ENCODE data around the gene LRRFIP1.

The LRRFIP1 gene

DNA sequence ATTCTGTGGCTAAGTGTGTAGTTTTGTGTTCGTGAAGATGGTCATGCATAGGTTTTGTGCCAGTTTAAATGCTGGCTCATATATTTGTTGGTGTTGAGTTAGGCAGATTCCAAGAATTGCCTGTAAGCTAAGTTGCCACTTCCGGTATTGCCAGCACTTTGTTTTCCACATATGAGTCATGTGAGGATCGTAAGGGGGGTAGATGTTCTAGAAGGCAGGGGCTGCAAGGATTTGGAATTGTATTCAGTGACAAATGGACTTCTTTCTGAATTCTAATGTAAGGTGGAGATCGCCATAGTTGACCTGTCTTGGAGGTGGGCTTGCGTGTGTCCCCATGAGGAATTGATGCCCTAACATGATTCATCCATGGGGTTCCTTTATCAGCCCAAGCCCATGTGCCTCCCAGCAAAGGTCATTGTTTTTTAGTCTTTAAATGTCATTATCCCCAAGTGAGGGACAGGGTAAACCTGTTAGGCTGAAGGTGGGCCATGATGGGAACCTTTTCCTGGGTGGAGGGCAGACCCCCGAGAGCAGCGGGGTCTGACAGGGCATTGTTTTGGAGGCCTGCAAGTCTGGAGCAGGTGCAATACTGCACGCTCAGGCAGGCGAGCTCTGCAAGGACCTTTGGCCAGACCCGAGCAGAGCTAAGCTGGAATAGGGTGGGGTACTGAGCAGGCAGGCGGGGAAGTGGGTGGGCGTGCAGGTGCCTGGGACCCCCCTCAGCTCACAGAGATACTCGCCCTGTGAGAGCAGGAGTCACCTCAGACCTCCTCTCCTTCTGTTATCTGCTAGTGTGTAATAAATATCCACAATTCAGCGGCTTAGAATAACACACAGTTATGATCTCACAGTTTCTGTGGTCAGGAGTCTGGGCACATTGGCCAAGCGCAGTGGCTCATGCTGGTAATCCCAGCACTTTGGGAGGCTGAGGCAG lies 77.4 kb downstream of the LRRFIP1 start:
- peak; percentile 70 for DNase-seq

DNA sequence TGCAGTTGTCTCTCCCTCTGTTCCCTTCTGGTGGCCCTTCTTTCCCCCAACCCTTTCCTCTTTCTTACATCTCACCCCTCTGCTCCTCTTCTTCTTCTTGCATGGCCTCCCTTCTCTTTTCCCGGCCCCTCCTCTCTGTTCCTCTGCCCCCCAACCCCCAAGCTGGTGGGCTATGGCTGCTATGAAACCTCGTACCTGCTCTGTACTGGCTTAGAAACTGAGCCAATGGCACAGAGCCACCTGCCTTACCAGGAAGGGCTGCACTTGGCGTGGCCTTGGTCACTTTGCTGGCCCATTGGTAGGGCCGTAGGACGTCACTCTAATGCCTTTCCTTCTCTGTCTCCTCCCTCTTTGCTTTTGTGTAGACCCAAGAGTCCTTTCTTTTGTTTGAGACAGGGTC lies 78.9 kb downstream of the LRRFIP1 start:
- DNase-seq, result no peak

DNA sequence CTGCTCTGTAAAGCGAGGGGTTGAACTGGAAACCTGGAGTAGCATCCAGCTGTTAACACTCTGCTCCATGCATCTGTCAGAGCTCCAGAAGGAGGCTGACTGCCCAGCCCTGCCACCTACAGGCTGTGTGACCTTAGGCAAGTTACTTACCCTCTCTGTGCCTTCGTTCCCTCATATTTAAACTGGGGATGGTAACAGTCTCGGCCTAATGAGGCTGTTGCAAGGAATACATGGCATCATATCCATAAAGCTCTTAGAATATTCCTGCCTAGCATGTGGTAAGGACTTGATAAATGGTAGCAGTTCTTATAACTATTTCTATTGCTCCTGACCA lies 80.6 kb downstream of the LRRFIP1 start:
- DNase-seq, result no peak

DNA sequence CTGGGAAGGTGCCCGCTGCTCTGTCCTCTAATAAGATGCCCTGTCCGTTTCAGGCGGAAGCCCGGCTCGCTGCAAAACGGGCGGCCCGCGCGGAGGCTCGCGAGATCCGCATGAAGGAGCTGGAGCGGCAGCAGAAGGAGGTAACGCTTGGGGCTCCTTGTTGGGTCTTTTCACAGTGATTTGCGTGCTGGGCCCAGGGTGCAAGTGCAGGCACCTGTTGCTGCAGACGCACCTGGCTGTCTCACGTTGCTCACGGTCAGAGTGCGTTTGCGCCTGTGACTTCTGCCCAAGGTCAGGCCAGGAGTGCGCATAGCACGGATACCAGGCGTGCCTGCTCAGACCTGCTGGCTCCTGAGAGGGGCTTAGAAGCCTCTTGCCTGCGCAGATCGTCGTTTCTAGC lies 81.1 kb downstream of the LRRFIP1 start:
- no peak for DNase-seq

DNA sequence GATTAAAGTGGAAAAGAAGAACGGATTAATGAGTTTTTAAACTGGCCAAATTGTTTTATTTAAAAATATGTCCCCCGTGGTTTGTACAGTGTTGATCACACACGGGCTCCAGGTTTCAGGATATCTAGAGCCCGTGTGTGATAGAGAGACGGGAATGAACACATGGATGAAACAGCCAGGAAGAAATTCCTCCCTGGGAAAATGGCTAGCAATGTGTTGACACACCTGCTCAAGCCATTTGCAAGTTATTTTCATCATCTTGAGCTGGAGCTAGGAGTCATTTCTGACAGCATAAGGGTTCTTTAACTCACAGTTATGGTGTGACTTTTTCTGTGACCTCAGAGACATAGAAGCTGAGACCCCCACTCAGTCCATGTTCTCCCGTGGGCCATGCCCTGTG lies 81.6 kb downstream of the LRRFIP1 start:
- no peak for DNase-seq

DNA sequence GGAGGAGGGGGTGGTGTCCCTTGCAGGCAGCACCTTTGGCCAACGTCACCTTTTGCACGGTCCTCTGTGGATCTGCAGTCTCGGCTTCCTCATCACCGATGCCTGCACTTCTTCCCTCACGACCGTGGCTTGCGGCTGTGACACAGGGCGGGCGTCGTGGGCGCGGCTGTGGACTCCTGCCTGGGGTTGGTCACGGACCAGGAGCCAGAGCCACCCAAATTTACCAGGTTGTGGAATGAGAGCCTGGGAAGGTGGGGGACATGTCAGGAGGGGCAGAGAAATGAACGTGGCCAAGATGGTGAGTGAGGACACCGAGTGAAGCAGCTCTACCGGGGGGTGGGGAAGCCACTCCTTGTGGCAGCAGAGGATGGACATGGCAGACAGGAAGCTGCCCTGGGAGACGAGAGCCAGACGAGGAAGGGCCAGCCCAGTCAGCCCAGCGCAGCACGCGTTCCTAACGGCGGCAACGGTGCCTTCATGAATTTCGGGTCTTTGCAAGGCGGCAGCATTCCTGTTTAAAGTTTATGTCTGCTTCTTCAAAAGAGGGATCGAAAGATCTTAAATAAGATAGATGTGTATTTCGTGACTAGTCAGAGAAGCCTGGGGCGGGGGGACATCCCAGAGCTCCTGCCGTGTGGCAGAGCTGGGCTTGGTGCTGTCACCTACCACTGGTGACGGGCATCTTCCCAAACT lies 84.2 kb downstream of the LRRFIP1 start:
- DNase-seq, result no peak

DNA sequence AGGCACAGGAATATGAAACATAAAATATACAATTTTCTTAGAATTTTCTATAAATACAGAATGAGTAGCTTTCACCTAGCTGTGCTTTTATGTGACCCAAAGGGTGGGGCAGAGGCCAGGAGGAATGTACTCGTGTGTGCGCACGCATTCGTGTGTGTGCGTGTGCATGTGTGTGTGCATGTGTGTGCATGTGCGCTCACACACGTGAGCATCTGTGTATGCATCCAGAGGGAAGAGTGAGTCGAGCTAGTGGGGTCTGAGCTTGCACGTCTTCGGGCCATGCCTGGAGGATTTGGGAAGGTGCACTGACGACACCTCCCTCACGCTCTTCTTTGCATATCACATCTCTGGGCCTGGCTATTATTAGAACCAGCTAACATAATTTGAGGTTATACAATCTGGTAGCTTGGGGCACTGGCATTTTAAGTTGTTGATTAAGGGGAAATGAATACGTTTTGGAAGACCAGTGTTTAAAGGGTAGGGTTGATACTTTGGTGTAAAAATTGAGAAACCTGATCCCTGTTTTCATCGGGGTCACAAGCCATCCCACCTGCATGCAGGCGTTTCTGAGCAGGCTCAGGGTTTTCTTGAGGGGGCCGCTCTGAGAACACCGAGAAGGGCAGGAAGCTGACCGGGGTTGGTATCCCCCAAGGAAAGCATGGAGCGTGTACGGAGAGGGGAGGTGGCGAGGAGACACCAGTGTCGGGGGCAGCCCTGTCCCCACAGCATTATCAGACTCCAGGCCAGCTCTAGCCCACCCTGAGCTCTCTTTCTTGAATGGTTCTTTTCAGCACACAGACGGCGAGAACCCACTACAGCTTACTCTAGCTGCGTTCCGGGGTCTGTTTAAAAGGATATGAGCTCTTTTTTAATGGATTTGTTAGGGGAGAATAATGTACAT lies 85.3 kb downstream of the LRRFIP1 start:
- DNase-seq, result no peak

DNA sequence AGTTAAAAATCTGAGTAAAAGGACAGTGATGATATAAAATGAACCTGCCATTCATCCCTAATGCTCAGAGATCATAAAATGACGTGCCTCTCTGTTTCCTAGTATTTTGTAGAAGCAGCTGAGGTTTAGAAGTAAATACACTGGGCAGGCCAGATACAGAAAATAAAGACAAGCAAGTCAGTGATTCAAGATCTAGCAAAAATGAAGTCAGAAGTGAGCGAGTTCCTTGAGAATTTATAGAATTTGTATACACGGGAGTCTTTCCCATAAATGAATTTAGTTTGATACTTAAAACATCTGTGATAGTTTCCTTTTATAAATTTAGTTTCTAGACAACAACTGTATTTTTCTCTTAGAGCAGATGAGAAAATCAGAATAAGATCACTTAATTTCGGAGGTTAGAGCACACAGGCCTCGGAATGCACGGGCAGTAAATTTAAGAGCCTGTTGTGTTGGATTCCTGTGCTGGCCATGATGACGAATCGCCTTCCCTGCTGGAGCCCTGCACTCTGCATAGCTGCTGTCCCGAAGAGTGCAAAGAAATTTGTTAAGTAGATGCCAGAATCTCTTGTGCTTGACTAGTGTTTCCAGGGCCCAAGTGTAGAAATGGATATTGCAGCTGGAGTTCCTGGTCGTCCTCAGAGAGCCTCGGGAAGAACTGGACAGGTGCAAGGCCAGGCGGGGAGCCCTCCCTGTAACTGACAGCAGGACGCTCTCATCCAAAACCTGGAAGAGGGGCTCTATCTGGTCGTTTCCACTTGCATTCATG lies 87.5 kb downstream of the LRRFIP1 start:
- DNase-seq, result peak; percentile 66

DNA sequence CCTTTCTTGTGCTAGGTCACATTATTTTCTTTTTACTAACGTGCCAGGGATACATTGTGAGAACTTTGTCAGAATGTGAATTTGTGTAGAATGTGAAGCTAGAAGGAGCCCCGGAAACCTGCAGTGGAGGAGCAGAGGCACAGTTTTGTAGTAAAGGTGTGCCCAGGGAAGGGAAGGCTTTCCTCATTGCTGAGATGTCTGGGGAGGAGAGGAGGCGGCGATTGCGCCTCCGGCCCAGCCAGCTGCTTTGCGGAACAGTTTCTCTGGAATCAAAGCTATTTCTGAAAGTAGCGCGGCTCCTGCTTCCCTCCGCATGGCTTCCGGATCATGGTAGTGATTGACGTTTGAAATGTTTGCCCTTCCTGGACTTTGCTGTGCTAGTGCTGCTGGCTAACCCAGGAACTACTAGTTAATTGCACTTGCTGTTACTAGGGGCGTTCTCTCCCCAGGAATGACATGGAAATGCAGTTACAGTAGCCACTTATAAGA lies 88.1 kb downstream of the LRRFIP1 start:
- no peak for DNase-seq

DNA sequence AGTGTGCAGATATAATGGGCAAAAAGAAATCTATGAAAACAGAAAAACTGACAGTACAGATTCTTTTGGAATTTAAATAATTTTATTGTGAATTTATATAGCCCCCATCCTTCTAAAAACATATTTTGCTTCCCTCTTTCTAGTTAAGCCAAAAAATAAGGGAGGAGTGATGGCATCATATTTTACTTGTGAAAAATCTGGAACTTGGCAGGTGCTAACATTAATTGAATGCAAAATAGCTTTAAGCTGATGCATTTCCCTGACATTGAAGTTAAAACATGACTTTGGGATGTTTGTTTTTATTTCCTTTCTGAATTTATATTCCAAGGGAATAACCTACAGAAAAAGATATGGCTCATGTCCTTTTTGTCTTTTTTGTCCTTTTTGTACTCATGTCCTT lies 88.6 kb downstream of the LRRFIP1 start:
- DNase-seq, result no peak

DNA sequence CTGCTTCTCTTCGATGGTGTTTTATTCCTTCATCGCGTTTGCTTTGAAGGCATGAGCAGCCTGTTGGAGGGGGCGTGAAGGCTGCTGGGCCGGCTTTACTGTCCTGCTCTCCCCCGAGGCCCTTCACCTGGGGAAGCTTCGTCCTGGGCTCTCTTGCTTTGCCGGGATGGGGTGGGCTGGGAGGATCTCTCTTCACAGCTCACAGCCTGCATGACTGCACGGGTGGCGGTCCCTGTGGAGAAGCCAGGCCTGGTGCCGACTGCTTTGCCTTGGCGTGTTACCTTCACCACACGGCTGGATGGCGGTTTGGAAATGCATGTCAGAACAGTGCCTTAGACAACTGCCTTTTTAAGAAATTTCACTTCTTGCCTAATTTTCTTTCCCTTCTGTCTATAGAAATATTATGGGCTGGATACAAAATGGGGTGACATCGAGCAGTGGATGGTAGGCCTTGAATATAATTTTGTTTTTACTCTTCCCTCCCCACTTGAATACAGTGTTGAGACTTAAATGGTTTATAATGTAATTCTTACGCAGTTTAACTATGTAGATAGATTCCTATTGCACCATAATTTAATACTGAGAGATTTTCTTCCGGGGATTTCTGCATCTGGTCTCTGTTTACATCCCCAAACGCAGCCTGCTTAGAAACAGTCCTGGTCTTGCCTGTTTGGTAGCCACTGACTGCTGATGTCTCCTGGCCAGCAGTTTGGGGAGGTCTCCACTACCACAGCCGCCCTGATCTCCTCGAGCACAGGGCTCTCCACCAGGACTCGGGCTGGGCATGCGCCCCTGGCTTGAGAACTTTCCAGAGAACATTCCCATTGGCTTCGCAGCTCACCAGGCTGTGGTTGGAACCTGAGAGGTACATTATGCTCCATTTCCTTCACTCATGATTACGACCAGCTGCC lies 90.2 kb downstream of the LRRFIP1 start:
- DNase-seq, result no peak

DNA sequence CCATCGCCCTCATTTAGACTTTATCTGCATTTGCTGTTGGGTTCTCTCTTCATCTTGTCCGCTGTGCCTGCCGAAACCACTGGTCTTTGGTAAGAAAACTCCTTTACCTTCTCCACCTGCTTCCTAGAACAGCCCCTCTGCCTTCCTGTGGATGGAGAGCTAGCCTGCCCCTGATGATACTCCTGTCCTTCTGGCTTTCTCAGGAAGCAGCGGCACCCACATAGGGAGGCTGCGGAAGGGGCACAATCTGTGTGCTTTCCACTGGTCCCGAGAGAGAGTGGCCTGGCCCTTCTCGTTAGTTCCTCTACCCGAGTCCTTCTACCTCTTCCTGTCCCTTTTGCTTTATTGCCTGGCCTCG lies 90.9 kb downstream of the LRRFIP1 start:
- no peak for DNase-seq

DNA sequence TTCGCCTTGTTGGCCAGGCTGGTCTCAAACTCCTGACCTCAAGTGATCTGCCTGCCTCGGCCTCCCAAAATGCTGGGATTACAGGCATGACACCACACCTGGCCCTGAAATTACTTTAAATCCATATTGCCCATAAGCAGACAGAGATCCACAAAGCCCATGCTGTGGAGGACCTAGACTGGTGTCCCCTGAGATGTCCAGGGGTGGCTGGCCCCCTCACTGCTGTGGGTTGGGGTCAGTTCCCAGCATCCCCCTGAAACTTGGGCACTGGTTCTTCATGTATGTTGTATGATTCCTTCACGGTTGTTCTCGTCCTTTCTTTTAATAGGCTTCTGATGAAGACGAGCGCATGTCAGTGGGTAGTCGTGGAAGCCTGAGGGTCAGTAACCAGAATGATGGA lies 93.1 kb downstream of the LRRFIP1 start:
- DNase-seq, result no peak

DNA sequence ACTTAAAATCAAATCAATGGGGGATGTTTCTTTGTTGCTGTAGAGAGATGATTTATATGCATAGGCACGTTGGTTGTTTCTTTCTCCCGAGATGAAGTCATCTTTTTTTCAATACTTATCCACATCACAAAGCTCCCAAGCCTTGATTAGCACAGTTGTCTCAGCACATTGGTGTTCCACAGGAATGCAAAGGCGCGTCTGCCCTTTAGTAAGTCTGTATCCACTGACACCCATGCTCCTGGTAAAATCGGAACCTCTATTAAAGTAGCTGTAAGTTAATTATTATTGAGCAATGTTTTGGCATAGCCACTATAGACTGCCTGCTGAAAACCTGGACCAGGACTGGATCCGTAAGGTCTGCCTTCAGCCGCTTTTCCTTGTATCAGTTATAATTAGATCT lies 93.6 kb downstream of the LRRFIP1 start:
- peak; percentile 88 for DNase-seq

DNA sequence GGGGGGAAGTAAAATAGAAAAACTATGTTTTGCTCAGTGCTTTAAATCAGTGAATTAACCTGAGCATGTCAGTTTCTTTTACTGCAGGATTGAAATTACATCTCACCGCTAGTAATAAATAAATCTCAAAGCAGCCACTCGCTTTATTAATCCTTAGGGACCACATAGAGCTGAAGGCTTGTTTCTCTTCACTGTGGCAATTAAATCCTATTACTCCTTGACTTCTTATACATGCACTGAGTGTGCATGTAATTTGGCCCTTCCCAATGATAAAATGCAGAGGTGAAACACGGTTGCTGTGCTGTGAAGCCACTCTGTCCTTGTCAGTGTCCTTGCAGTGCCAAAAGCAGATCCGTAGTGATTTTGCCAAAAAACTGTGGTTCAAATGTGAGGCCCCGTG lies 94.1 kb downstream of the LRRFIP1 start:
- DNase-seq, result no peak

DNA sequence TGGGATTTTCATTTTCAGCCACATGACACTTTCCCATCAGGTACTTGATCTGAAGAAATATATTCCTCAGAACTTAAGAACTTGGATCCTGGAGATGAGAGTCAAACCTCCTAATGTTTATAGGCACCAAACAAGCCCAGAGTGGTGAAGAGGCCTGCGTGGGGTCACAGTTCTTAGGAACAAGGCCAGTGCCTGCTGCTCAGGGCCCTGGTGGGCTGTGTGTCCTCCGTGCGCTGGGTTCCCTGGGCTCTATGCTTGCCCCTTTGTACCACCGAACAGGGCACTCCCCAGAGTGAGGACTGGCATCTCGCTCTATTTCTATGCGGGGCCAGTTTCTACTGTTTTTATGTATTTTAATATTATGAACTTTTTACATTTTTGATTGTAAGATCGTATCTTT lies 95.2 kb downstream of the LRRFIP1 start:
- no peak for DNase-seq

DNA sequence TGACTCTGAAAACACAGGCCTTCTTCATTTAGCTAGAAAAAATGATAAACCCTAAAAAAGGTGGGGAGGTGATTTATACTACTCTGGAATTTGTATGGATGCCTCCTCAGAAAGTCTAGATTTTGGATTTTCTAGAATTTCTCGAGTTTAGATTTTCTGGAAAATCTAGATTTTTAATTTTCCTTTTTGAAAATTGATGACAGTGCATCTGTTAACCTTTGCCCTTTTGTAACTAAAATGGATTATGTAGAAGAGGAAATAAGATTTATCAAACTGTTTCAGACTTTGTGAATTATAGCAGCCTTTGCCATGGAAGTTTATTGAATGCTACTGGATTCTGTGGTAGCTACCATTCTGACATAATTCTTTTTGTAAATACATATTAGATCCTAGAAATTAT lies 95.6 kb downstream of the LRRFIP1 start:
- no peak for DNase-seq

DNA sequence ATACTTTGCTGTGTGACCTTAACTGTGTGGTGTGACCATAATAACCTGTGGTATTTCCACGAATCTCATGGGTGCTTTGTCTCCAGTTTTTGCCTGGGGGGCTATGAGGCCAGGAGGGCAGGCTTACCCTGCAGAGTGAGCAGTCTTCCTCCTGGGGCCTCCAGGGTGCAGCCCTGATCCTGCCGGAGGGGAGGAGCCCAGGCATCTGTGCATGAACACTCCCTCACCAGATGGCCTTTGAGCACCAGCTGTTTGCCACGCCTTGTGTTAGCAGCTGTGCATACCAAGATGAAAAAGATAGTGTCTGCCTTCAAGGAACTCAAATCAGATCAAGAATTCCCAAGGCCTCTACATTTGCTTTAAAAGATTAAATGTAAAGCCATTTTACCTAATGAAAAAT lies 96.2 kb downstream of the LRRFIP1 start:
- DNase-seq, result no peak

DNA sequence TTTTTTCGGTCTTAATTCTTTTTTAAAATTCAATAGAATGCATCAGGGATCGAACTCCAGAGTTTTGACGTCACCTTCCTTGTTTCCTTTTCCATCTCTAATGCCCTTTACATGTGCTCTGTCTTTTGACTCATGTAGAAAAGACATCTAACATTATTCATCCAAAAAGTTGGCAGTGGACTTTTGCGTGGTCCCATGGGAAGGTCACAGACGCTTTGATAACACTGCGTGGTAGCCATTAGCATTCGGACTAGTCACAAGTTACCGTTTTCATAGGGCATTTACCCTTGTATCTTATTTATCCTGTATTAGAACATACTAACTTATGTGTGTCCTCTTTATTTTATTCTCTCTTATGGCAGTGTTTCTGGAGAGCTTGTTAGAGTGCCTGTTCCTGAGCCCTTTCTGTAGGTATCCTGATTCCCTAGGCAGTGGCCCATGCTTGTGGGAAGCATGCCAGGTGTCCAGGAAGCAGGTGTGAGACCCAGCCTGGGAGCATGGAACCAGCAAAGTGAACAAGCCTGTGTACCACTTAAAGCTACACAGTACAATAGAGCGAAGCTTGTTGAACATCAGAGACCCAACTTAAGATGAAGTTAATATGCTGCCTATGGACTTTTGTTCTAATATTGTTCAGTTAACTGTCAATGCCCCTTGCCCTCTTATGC lies 97.6 kb downstream of the LRRFIP1 start:
- no peak for DNase-seq

DNA sequence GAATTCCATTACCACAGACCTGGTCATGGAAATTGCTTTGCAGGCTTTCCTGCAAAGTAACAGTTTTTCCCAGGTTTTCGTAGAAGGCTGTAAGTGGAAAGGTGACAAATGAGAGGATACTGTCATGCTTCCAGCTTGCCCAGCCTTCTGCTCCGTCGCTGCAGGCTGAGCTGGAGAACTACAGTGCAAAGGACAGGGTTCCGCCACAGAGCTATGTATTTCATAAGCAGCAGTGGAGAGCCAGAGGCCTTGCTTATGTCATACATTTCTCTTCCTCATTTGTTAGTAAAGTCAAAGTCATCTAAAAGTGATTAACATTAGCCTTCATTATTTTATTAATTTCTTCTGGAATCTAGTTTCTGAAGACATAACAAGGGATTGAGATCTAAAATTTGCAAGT lies 98.3 kb downstream of the LRRFIP1 start:
- no peak for DNase-seq

DNA sequence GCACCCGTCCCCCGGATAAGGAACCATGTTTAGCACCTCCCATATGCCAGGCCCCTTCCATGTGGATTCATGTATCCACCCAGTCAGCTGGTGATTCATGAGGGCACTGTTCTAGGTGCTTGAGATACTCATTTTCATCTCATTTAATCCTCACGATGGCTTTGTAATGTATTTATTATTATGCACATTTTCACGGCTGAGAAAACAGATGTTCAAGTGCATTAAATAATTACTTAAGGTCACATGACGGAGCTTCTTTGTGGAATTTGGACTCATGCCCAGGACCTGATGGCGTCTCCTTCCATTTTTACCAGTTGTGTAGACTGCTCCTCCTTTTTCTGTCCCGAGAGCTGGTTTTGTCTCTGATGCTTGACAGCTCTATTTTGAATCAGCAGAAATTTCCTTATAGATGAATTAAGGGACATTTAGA lies 99.0 kb downstream of the LRRFIP1 start:
- DNase-seq, result peak; percentile 87
